Activated CD4-positive, alpha-beta memory T cell treated with anti-CD3 and anti-CD28 coated beads for 36 hours (primary cell): ENCODE data around the gene VPS8. TPM values are rescaled to one million over a fixed set of nuclear protein-coding genes. Genes with fewer than 3 reads are reported as not detected.

ENCODE experiments used
- CTCF ChIA-PET: fragments of 350-600 bp; sonication (Branson Sonifier 250); formaldehyde crosslinking; loops from one replicate; lab custom pipeline; 2021; ENCODE audit warnings: antibody characterized with exemption, inconsistent platforms; lab: Charles Lee
- POLR2A ChIA-PET: fragments of 350-600 bp; sonication (Branson Sonifier 250); formaldehyde crosslinking; loops from one replicate; lab custom pipeline; 2021; ENCODE audit warnings: antibody characterized with exemption; lab: Charles Lee
- DNase-seq: peaks from one replicate; pipeline ENCODE4 v3.0.0-alpha.2; 2020
- H3K27ac Mint-ChIP-seq: one replicate; pipeline ENCODE4 v1.8.0; 2021; ENCODE audit warnings: mixed read lengths
- H3K27me3 Mint-ChIP-seq: one replicate; pipeline ENCODE4 v1.8.0; 2021; ENCODE audit warnings: mixed read lengths
- H3K36me3 Mint-ChIP-seq: one replicate; pipeline ENCODE4 v1.8.0; 2021; ENCODE audit warnings: mixed read lengths
- H3K4me1 Mint-ChIP-seq: one replicate; pipeline ENCODE4 v1.8.0; 2021; ENCODE audit warnings: low read depth, mixed read lengths
- H3K4me3 Mint-ChIP-seq: one replicate; pipeline ENCODE4 v1.8.0; 2021; ENCODE audit warnings: mild to moderate bottlenecking, mixed read lengths
- H3K9me3 Mint-ChIP-seq: one replicate; pipeline ENCODE4 v1.8.0; 2021; ENCODE audit warnings: mixed read lengths
- intact Hi-C: fragments of 100-400 bp; cut with micrococcal nuclease; formaldehyde crosslinking; loops from one replicate; pipeline ENCODE4 v1.15.1; 2023
- total RNA-seq, 2 experiments: library from RNA; stranded (reverse); gene quantifications; one replicate each; pipeline ENCODE4 v1.2.3, GENCODE V29; 2021

The VPS8 gene
- total RNA-seq, 2 experiments from 2014 or later: 28.7 to 32.3 TPM

DNA sequence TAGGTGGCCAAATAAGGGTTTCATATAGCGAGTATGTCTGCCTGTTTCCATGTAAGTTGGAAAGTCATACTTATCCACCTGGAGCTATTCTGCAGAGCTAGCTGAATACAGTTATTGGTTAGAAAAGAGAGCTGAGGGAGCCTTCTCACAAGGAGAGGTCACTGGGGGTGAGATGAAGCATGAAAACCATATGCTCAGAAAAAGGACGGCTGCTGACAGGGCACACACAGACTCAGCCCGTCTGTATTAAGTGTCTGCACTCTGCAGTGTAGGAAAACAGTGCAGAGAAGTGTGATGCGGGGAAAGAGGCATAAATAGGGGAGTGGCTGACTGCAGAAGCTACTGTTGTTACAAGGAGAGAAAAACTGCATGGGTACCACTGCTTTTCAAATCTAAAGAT, 282.7 kb downstream of the VPS8 start:
- Mint-ChIP-seq H3K4me1 (no peaks in the 10 kb centered on the region), H3K27me3 (peaks cover 18% of the 10 kb centered on the region), H3K9me3 (no peaks in the 10 kb centered on the region), H3K36me3 (no peaks in the 10 kb centered on the region), H3K27ac (no peak overlapping the region), H3K4me3 (no peak overlapping the region)
- no peak for DNase-seq
- POLR2A ChIA-PET: no interaction called here
- CTCF ChIA-PET: no interaction called here
- intact Hi-C loops: no loop called here

Other genes starting within 250 kb of the VPS8 start
- 10 to 100 TPM; 20.6 to 22.5 TPM for gene MAGEF1, start 100.1 kb upstream of the VPS8 start, total RNA-seq